Measurements from ENCODE around the gene GCNT3. TPM values are rescaled to one million over a fixed set of nuclear protein-coding genes. Genes with fewer than 3 reads are reported as not detected.

The GCNT3 gene
- total and polyA plus RNA-seq, 2 of the 8 experiments (the other 6 are each of a cell fraction or from before 2014, with no cell fraction given): not detected

GRCh38 chr15:59587085-59587826, 24.3 kb upstream of the GCNT3 start:
- Histone ChIP-seq H4K91ac (replicated peaks; ENCODE audit: insufficient read length, low read length) (no peak overlapping the region), H3K4me3 (ENCODE audit: extremely low read depth in 1 of 4, insufficient read depth in 2 of 4, low read depth in 3 of 4, low read length in 4 of 4) (no peak overlapping the region), H3K27me3 (replicated peaks in 1 of 4; ENCODE audit: control insufficient read depth in 3 of 4, extremely low read depth in 1 of 4, insufficient read depth in 3 of 4, low read length in 3 of 4) (no peaks in the 10 kb centered on the region), H3K79me2 (ENCODE audit: control insufficient read depth in 1 of 2, insufficient read depth in 2 of 2, low read length in 2 of 2) (no peaks in the 10 kb centered on the region), H2AK5ac (ENCODE audit: low read depth, low read length) (no peak overlapping the region), H3K4me2 (ENCODE audit: insufficient read depth in 1 of 2, low read depth in 2 of 2, low read length in 2 of 2) (no peak overlapping the region), H2BK15ac (ENCODE audit: low read length) (no peak overlapping the region), H3K4me1 (replicated peaks in 1 of 4; ENCODE audit: control insufficient read depth in 3 of 4, insufficient read depth in 4 of 4, low read length in 3 of 4) (no peaks in the 10 kb centered on the region), H3K56ac (replicated peaks; ENCODE audit: insufficient read length, low read depth, low read length) (no peak overlapping the region), H4K8ac (ENCODE audit: extremely low read depth, insufficient read depth, low read length) (no peak overlapping the region), H4K5ac (ENCODE audit: insufficient read length, low read depth, low read length) (no peak overlapping the region), H2BK120ac (replicated peaks; ENCODE audit: low read depth, low read length) (no peak overlapping the region), H3K14ac (ENCODE audit: insufficient read length) (no peak overlapping the region), H2BK12ac (ENCODE audit: low read depth, low read length) (no peak overlapping the region), H4K20me1 (replicated peaks in 1 of 2; ENCODE audit: control insufficient read depth in 1 of 2, insufficient read depth in 2 of 2, low read length in 2 of 2) (no peaks in the 10 kb centered on the region), H3K18ac (ENCODE audit: extremely low read depth, low read length) (no peak overlapping the region), H3K23me2 (ENCODE audit: low read depth, low read length) (no peaks in the 10 kb centered on the region), H3K4ac (replicated peaks; ENCODE audit: insufficient read length, low read depth, low read length) (no peak overlapping the region), H3K36me3 (ENCODE audit: control insufficient read depth in 2 of 4, insufficient read depth in 4 of 4, low read length in 3 of 4) (no peaks in the 10 kb centered on the region), H3K27ac (ENCODE audit: low read depth, low read length) (no peak overlapping the region), H3K23ac (ENCODE audit: insufficient read length) (no peak overlapping the region), H2BK20ac (ENCODE audit: low read length) (no peak overlapping the region), H2BK5ac (ENCODE audit: low read depth, low read length) (no peak overlapping the region), H3K9me3 (ENCODE audit: insufficient read depth in 2 of 2, low read depth in 1 of 2, low read length in 1 of 2) (no peaks in the 10 kb centered on the region), H3K9ac (replicated peaks in 1 of 4; ENCODE audit: extremely low read depth in 1 of 4, low read depth in 3 of 4, low read length in 3 of 4) (no peak overlapping the region), H2AFZ (ENCODE audit: low read length) (no peak overlapping the region; the same call in 1 of the 2 replicates), H3K79me1 (ENCODE audit: low read depth, low read length) (no peaks in the 10 kb centered on the region)
- POLR2A ChIA-PET (ENCODE audit: partially characterized antibody): no interaction called here
- no peak for FAIRE-seq
- no peak for DNase-seq (ENCODE audit: low read depth in 1 of 2, low spot score in 2 of 2)
- WGBS, 2 experiments (ENCODE audit: extremely low coverage in 1 of 2, insufficient coverage in 1 of 2, insufficient read length in 1 of 2, insufficient replicate concordance in 2 of 2, low coverage in 1 of 2, low lambda C conversion rate in 2 of 2, missing lambda C conversion rate in 1 of 2): 79% methylated on average over 3 of the region's 3 CpGs; no CpG with 5 or more reads in 1 of the 2 experiments
- CTCF ChIA-PET (ENCODE audit: partially characterized antibody): interaction anchor here (1.1 to 1.3 kb wide), 3 partner anchors 9 to 52 kb away, joined by 3 read pairs; no protein-coding TSS in a partner anchor
- TF ChIP-seq TAF1 (IDR thresholded peaks at IDR 0.05; ENCODE audit: low read depth, low read length) (no peak), ZNF274 (IDR thresholded peaks at IDR 0.05; ENCODE audit: borderline replicate concordance, extremely low read depth, low read length) (no peak), CTCF (IDR thresholded peaks at IDR 0.05; ENCODE audit: control extremely low read depth in 1 of 3, insufficient read depth in 1 of 3, low read depth in 1 of 3, low read length in 3 of 3) (no peak), SIRT6 (IDR thresholded peaks at IDR 0.05; ENCODE audit: low read length) (no peak), YY1 (IDR thresholded peaks at IDR 0.05; ENCODE audit: low read depth, low read length) (no peak), KDM1A (IDR thresholded peaks at IDR 0.05; ENCODE audit: borderline replicate concordance, low read length) (no peak), RAD21 (IDR thresholded peaks at IDR 0.05 in 1 of 2, conservative IDR thresholded peaks at IDR 0.05 in 1 of 2; ENCODE audit: low read depth in 2 of 2, low read length in 2 of 2) (no peak), MAFK (IDR thresholded peaks at IDR 0.05; ENCODE audit: low read depth, low read length) (no peak), SIN3A (conservative IDR thresholded peaks at IDR 0.05 in 1 of 2, IDR thresholded peaks at IDR 0.05 in 1 of 2; ENCODE audit: low read depth in 1 of 2, low read length in 2 of 2) (no peak), RXRA (IDR thresholded peaks at IDR 0.05; ENCODE audit: insufficient read depth, low read depth, low read length) (no peak)
